RWPE1 (cell line): ENCODE data around the gene TTLL6.

Source experiments
- CTCF ChIA-PET: fragments of 350-600 bp; sonication (Branson Sonifier 250); formaldehyde crosslinking; extraction: SDS; loops from one replicate; lab custom pipeline; 2021; lab: Yijun Ruan, JAX
- POLR2A ChIA-PET: fragments of 400-600 bp; formaldehyde crosslinking; extraction: SDS; loops from one replicate; lab custom pipeline; 2020; ENCODE audit warnings: antibody characterized with exemption; ENCODE audit not compliant: low non-redundant PET; lab: Yijun Ruan, JAX
- DNase-seq: peaks from one replicate; pipeline ENCODE4 v3.0.0; 2012; ENCODE audit warnings: low spot score
- H3K27ac ChIP-seq: fragments of 450-650 bp; 2 replicates; pipeline ENCODE4 v1.5.1; 2017
- TF ChIP-seq, protein P1 (sequence below): fragments of 450-650 bp; conservative IDR thresholded peaks from 2 replicates; pipeline ENCODE4 v1.5.1; 2017; ENCODE audit warnings: low read depth, mild to moderate bottlenecking

The TTLL6 gene

GRCh38 chr17:48816438-48816773, 623 bp downstream of the TTLL6 start:
- TF ChIP-seq, protein P1, sequence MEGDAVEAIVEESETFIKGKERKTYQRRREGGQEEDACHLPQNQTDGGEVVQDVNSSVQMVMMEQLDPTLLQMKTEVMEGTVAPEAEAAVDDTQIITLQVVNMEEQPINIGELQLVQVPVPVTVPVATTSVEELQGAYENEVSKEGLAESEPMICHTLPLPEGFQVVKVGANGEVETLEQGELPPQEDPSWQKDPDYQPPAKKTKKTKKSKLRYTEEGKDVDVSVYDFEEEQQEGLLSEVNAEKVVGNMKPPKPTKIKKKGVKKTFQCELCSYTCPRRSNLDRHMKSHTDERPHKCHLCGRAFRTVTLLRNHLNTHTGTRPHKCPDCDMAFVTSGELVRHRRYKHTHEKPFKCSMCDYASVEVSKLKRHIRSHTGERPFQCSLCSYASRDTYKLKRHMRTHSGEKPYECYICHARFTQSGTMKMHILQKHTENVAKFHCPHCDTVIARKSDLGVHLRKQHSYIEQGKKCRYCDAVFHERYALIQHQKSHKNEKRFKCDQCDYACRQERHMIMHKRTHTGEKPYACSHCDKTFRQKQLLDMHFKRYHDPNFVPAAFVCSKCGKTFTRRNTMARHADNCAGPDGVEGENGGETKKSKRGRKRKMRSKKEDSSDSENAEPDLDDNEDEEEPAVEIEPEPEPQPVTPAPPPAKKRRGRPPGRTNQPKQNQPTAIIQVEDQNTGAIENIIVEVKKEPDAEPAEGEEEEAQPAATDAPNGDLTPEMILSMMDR, result no peak
- no peak overlapping the region for H3K27ac ChIP-seq
- ChIA-PET CTCF (interaction anchor here (1.0 to 1.7 kb wide), 5 partner anchors 12 to 500 kb away, joined by 3 to 12 read pairs (median 3); no protein-coding TSS in a partner anchor), POLR2A (no interaction called here)
- DNase-seq, result no peak

GRCh38 chr17:48815311-48815710, 1.7 kb downstream of the TTLL6 start:
- TF ChIP-seq, protein P1, result no peak
- CTCF ChIA-PET, result interaction anchor here (0.6 to 1.7 kb wide), 7 partner anchors 11 to 249 kb away, joined by 3 to 12 read pairs (median 3); no protein-coding TSS in a partner anchor
- POLR2A ChIA-PET, result no interaction called here
- H3K27ac ChIP-seq, result no peak overlapping the region
- no peak for DNase-seq

- DNase-seq, result peak; percentile 80
- TF ChIP-seq, protein P1, result peak; percentile 67
- CTCF ChIA-PET, result interaction anchor here (0.6 to 4.5 kb wide), 6 partner anchors 64 to 249 kb away, joined by 3 to 32 read pairs (median 4); no protein-coding TSS in a partner anchor
- POLR2A ChIA-PET, result no interaction called here
- H3K27ac ChIP-seq, result no peak overlapping the region
These were observed 2.5 kb downstream of the TTLL6 start for GRCh38 chr17:48814504-48814903.

GRCh38 chr17:48812001-48812400, 5.0 kb downstream of the TTLL6 start:
- TF ChIP-seq, protein P1, result no peak
- H3K27ac ChIP-seq, result no peak overlapping the region
- CTCF ChIA-PET, result interaction anchor here (0.8 to 4.5 kb wide), 2 partner anchors 67 to 73 kb away, joined by 4 to 32 read pairs; no protein-coding TSS in a partner anchor
- POLR2A ChIA-PET, result no interaction called here
- DNase-seq, result no peak

DNA sequence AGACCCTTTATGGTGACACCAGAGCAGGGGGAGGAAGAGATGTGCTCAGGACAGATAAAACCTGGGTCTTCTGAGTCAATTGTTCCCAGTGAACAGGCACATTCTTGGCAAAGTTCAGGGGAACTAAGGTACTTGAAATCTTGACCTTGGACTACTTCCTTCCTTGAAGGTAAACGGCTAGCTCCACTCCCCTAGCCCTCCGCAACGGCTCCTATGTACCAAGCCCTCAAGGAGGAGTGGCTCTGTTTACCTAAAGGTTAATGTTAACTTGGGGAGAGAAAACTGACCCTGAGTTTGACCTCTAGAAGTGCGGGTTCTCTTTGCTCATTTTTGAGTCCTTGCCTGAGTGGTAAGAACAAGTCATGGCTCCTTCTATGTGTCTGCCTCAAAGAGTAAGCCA, 7.8 kb downstream of the TTLL6 start:
- TF ChIP-seq, protein P1, result no peak
- ChIA-PET POLR2A (no interaction called here), CTCF (interaction anchor here (0.9 kb wide), 1 partner anchor 75 kb away, joined by 3 read pairs; no protein-coding TSS in a partner anchor)
- DNase-seq, result no peak
- no peak overlapping the region for H3K27ac ChIP-seq

GRCh38 chr17:48804936-48805411, 12.1 kb downstream of the TTLL6 start:
- POLR2A ChIA-PET, result interaction anchor here (0.6 kb wide), 1 partner anchor 101 kb away, joined by 8 read pairs; no protein-coding TSS in a partner anchor

More at GRCh38 chr17:48804936-48805411, 12.1 kb downstream of the TTLL6 start:
- DNase-seq, result peak; percentile 81
- CTCF ChIA-PET, result interaction anchor here (0.6 to 2.9 kb wide), 12 partner anchors 11 to 422 kb away, joined by 3 to 28 read pairs (median 4); no protein-coding TSS in a partner anchor
- TF ChIP-seq, protein P1, result peak; percentile 96
- H3K27ac ChIP-seq, result no peak overlapping the region
